SK-N-SH treated with all-trans-retinoic acid at 6 μM for 48 hours (cell line): Measurements from ENCODE around the gene PTPRB.

Experiments used
- ATAC-seq: fragments of 200-7000 bp; cut with Tn5 transposase; 3 replicates; pipeline ENCODE4 v1.9.1; 2020; ENCODE audit warnings: mild to moderate bottlenecking, moderate library complexity
- ARNTL ChIP-seq: fragments of 450-650 bp; formaldehyde crosslinking; IDR thresholded peaks from 2 replicates; pipeline ENCODE4 v1.5.0; 2020; ENCODE audit warnings: low read depth, mild to moderate bottlenecking, moderate library complexity, borderline replicate concordance
- BACH2 ChIP-seq: fragments of 250-450 bp; sonication (Bioruptor Pico); IDR thresholded peaks from 2 replicates; pipeline ENCODE4 v1.9.0; 2021; ENCODE audit warnings: mild to moderate bottlenecking, borderline replicate concordance
- CREB5 ChIP-seq: fragments of 250-450 bp; sonication (Bioruptor Pico); IDR thresholded peaks from 2 replicates; pipeline ENCODE4 v1.5.1; 2020; ENCODE audit warnings: low read depth, mild to moderate bottlenecking, moderate library complexity
- CSDC2 ChIP-seq: fragments of 250-450 bp; sonication (Bioruptor Pico); IDR thresholded peaks from 2 replicates; pipeline ENCODE4 v1.5.0; 2020; ENCODE audit warnings: mild to moderate bottlenecking, moderate library complexity
- CSRNP3 ChIP-seq: fragments of 250-450 bp; sonication (Bioruptor Pico); IDR thresholded peaks from 2 replicates; pipeline ENCODE4 v1.5.1; 2021; ENCODE audit warnings: mild to moderate bottlenecking, moderate library complexity
- ESRRG ChIP-seq: fragments of 250-450 bp; sonication (Bioruptor Pico); IDR thresholded peaks from 2 replicates; pipeline ENCODE4 v1.6.1; 2021; ENCODE audit warnings: mild to moderate bottlenecking
- GLIS3 ChIP-seq: fragments of 250-450 bp; sonication (Bioruptor Pico); IDR thresholded peaks from 2 replicates; pipeline ENCODE4 v1.5.0; 2020; ENCODE audit warnings: mild to moderate bottlenecking, moderate library complexity
- ISL1 ChIP-seq: fragments of 250-450 bp; sonication (Bioruptor Pico); IDR thresholded peaks from 2 replicates; pipeline ENCODE4 v2.1.2; 2022; ENCODE audit warnings: mild to moderate bottlenecking, moderate library complexity
- OSR1 ChIP-seq: fragments of 250-450 bp; sonication (Bioruptor Pico); IDR thresholded peaks from 2 replicates; pipeline ENCODE4 v1.8.0; 2022; ENCODE audit warnings: moderate library complexity, mild to moderate bottlenecking, inconsistent platforms
- PATZ1 ChIP-seq: fragments of 250-450 bp; sonication (Bioruptor Pico); IDR thresholded peaks from 2 replicates; pipeline ENCODE4 v1.8.0; 2020; ENCODE audit warnings: mild to moderate bottlenecking, moderate library complexity, borderline replicate concordance
- POU6F1 ChIP-seq: fragments of 250-450 bp; sonication (Bioruptor Pico); IDR thresholded peaks from 2 replicates; pipeline ENCODE4 v1.8.0; 2021; ENCODE audit warnings: low read depth, mild to moderate bottlenecking, moderate library complexity, borderline replicate concordance
- RARB ChIP-seq: fragments of 250-450 bp; sonication (Bioruptor Pico); IDR thresholded peaks from 2 replicates; pipeline ENCODE4 v1.8.0; 2021; ENCODE audit warnings: mild to moderate bottlenecking, moderate library complexity
- SNAI2 ChIP-seq: fragments of 250-450 bp; sonication (Bioruptor Pico); IDR thresholded peaks from 2 replicates; pipeline ENCODE4 v1.5.0; 2020; ENCODE audit warnings: mild to moderate bottlenecking, moderate library complexity
- TCF4 ChIP-seq: fragments of 250-450 bp; sonication (Bioruptor Pico); IDR thresholded peaks from 2 replicates; pipeline ENCODE4 v1.8.0; 2021; ENCODE audit warnings: mild to moderate bottlenecking, moderate library complexity, borderline replicate concordance
- TOX ChIP-seq: fragments of 250-450 bp; sonication (Bioruptor Pico); IDR thresholded peaks from 2 replicates; pipeline ENCODE4 v1.8.0; 2021; ENCODE audit warnings: mild to moderate bottlenecking, moderate library complexity, borderline replicate concordance
- TSHZ2 ChIP-seq: fragments of 250-450 bp; sonication (Bioruptor Pico); IDR thresholded peaks from 2 replicates; pipeline ENCODE4 v1.5.0; 2020; ENCODE audit warnings: mild to moderate bottlenecking, moderate library complexity
- ZC3H10 ChIP-seq: fragments of 250-450 bp; sonication (Bioruptor Pico); IDR thresholded peaks from 2 replicates; pipeline ENCODE4 v1.5.1; 2021; ENCODE audit warnings: mild to moderate bottlenecking, moderate library complexity
- ZFP3 ChIP-seq: fragments of 250-450 bp; sonication (Bioruptor Pico); IDR thresholded peaks from 2 replicates; pipeline ENCODE4 v1.5.0; 2020; ENCODE audit warnings: mild to moderate bottlenecking, moderate library complexity
- ZFP30 ChIP-seq: fragments of 450-650 bp; formaldehyde crosslinking; IDR thresholded peaks from 2 replicates; pipeline ENCODE4 v1.5.0; 2022; ENCODE audit warnings: mild to moderate bottlenecking, moderate library complexity
- ZNF565 ChIP-seq: fragments of 450-650 bp; formaldehyde crosslinking; conservative IDR thresholded peaks from 2 replicates; pipeline ENCODE4 v1.5.0; 2020; ENCODE audit warnings: low read depth, mild to moderate bottlenecking, moderate library complexity
- ZNF70 ChIP-seq: fragments of 450-650 bp; formaldehyde crosslinking; IDR thresholded peaks from 2 replicates; pipeline ENCODE4 v1.5.0; 2020; ENCODE audit warnings: mild to moderate bottlenecking, moderate library complexity
- ZNF8 ChIP-seq: fragments of 450-650 bp; formaldehyde crosslinking; IDR thresholded peaks from 2 replicates; pipeline ENCODE4 v1.5.0; 2020; ENCODE audit warnings: mild to moderate bottlenecking, moderate library complexity

The PTPRB gene

GRCh38 chr12:70549340-70550179 is 87.7 kb downstream of the PTPRB start:
- no peak for TF ChIP-seq BACH2 (CRISPR knock-in tag)
- no peak for TF ChIP-seq PATZ1 (CRISPR knock-in tag)
- no peak for TF ChIP-seq ZNF8 (CRISPR knock-in tag)
- TF ChIP-seq, all 23 proteins: peak for 0
- no peak for ATAC-seq

GRCh38 chr12:70543444-70543843 is 93.8 kb downstream of the PTPRB start:
- ATAC-seq: peak; percentile 96
- TF ChIP-seq ZC3H10 (CRISPR knock-in tag) (no peak), BACH2 (CRISPR knock-in tag) (no peak), ZNF8 (CRISPR knock-in tag) (no peak), CSDC2 (CRISPR knock-in tag) (no peak), ISL1 (CRISPR knock-in tag) (peak; percentile 53), CSRNP3 (CRISPR knock-in tag) (no peak), ARNTL (no peak), SNAI2 (0 out of 2 replicates have a peak, but pooled peaks have one; percentile 25), POU6F1 (no peak), PATZ1 (CRISPR knock-in tag) (no peak), ZFP30 (CRISPR knock-in tag) (no peak), RARB (no peak), TCF4 (CRISPR knock-in tag) (no peak), ZNF565 (CRISPR knock-in tag) (no peak), ESRRG (CRISPR knock-in tag) (no peak), OSR1 (CRISPR knock-in tag) (no peak), ZNF70 (CRISPR knock-in tag) (no peak), GLIS3 (CRISPR knock-in tag) (no peak), ZFP3 (0 out of 2 replicates have a peak, but pooled peaks have one; percentile 43), CREB5 (CRISPR knock-in tag) (peak; percentile 72; the same call in 1 of the 2 replicates)

GRCh38 chr12:70540996-70541395 is 96.2 kb downstream of the PTPRB start:
- TF ChIP-seq SNAI2: no peak
- no peak for TF ChIP-seq CSRNP3 (CRISPR knock-in tag)
- no peak for TF ChIP-seq ZNF8 (CRISPR knock-in tag)
- no peak for TF ChIP-seq TSHZ2 (CRISPR knock-in tag)
- TF ChIP-seq TOX (CRISPR knock-in tag): no peak
- no peak for TF ChIP-seq ZC3H10 (CRISPR knock-in tag)
- no peak for TF ChIP-seq CSDC2 (CRISPR knock-in tag)
- no peak for ATAC-seq
